Upper lobe of left lung (tissue), 4 donors: ENCODE measurements around the gene MAGEL2.

Experiments used
- EP300 ChIP-seq, 4 donors: sonication (generic); formaldehyde crosslinking; IDR thresholded peaks; one replicate each; pipeline ENCODE4 v1.5.1; 2017; ENCODE audit warnings: antibody characterized with exemption in 4 of 4, control low read depth in 2 of 4
- TF ChIP-seq, protein P1 (sequence below), 6 experiments: fragments of 450-650 bp in 4 of 6; fragments of 200-600 bp in 2 of 6; sonication (generic) in 2 of 6; IDR thresholded peaks; one replicate each; pipeline ENCODE4 v1.5.1; 2016 to 2019; ENCODE audit warnings: antibody characterized with exemption in 6 of 6

DNA sequence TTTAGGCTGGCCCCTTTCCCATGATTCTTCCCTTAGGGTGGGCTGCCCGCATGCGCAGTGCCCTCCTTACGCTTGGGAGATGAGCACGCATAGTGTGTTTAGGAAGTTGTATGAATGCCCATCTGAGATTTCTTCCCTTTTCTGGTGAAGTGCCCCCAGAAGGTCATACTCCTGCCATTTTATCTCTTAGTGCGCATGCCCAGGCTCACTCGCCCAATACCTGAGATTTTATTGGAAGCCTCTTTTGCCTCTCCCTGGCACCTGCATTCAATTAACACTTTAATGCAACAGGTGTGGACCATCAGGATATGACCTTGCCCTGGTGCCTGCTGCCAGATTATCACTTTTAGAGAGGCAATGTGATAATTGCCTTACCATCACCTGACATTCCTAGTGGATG lies 45.5 kb downstream of the MAGEL2 start:
- TF ChIP-seq, protein P1, sequence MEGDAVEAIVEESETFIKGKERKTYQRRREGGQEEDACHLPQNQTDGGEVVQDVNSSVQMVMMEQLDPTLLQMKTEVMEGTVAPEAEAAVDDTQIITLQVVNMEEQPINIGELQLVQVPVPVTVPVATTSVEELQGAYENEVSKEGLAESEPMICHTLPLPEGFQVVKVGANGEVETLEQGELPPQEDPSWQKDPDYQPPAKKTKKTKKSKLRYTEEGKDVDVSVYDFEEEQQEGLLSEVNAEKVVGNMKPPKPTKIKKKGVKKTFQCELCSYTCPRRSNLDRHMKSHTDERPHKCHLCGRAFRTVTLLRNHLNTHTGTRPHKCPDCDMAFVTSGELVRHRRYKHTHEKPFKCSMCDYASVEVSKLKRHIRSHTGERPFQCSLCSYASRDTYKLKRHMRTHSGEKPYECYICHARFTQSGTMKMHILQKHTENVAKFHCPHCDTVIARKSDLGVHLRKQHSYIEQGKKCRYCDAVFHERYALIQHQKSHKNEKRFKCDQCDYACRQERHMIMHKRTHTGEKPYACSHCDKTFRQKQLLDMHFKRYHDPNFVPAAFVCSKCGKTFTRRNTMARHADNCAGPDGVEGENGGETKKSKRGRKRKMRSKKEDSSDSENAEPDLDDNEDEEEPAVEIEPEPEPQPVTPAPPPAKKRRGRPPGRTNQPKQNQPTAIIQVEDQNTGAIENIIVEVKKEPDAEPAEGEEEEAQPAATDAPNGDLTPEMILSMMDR (IDR thresholded peaks at IDR 0.05), result no peak
- TF ChIP-seq EP300 (IDR thresholded peaks at IDR 0.05), result no peak
